ENCODE results near the gene GPR4. TPM values are rescaled to one million over a fixed set of nuclear protein-coding genes. Genes with fewer than 3 reads are reported as not detected.

GPR4 gene
- total RNA-seq, 1 donor from 2014 or later, result 0.30 TPM

DNA sequence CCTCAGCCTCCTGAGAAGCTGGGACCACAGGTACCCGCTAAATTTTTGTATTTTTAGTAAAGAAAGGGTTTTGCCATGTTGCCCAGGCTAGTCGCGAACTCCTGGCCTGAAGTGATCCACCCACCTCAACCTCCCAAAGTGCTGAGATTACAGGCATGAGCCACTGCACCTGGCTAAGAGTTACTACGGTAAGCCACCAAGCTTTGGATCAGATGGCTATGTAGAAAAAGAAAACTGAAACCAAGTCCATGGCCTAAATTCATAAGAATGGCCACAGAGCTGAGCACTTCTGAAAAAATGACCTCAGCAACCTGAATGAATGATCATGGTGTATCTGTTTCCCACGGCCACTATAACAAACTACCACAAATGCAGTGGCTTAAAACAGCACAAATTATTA is 26.8 kb downstream of the GPR4 start:
- H3K4me1 ChIP-seq (ENCODE audit: insufficient read depth, low read length), result peaks cover 23% of the 10 kb centered on the region
- no peak for FAIRE-seq
- peaks cover 1% of the 10 kb centered on the region for H4K20me1 ChIP-seq (ENCODE audit: insufficient read depth, low read length)
- H3K4me3 ChIP-seq (ENCODE audit: insufficient read depth, low read depth, low read length), result no peak overlapping the region
- DNase-seq (ENCODE audit: low read depth), result no peak
- no peaks in the 10 kb centered on the region for H3K27me3 Mint-ChIP-seq (ENCODE audit: low read depth, unreplicated experiment)
- no peaks in the 10 kb centered on the region for H3K9me3 Mint-ChIP-seq (ENCODE audit: unreplicated experiment)
- H3K4me2 ChIP-seq (ENCODE audit: low read length), result no peak overlapping the region
- no peak overlapping the region for H3K4me3 Mint-ChIP-seq (ENCODE audit: unreplicated experiment)
- no peaks in the 10 kb centered on the region for H3K36me3 ChIP-seq (ENCODE audit: insufficient read depth, low read length)
- peaks cover 35% of the 10 kb centered on the region for H3K79me2 ChIP-seq (ENCODE audit: insufficient read depth, low read length)
- peaks cover 22% of the 10 kb centered on the region for H3K4me1 Mint-ChIP-seq (ENCODE audit: low read depth, unreplicated experiment)
- H3K9me3 ChIP-seq (ENCODE audit: insufficient read depth, low read depth, low read length), result no peaks in the 10 kb centered on the region
- TF ChIP-seq EZH2 (IDR thresholded peaks at IDR 0.05; ENCODE audit: insufficient read depth, low read length), result no peak
- TF ChIP-seq, protein P1, sequence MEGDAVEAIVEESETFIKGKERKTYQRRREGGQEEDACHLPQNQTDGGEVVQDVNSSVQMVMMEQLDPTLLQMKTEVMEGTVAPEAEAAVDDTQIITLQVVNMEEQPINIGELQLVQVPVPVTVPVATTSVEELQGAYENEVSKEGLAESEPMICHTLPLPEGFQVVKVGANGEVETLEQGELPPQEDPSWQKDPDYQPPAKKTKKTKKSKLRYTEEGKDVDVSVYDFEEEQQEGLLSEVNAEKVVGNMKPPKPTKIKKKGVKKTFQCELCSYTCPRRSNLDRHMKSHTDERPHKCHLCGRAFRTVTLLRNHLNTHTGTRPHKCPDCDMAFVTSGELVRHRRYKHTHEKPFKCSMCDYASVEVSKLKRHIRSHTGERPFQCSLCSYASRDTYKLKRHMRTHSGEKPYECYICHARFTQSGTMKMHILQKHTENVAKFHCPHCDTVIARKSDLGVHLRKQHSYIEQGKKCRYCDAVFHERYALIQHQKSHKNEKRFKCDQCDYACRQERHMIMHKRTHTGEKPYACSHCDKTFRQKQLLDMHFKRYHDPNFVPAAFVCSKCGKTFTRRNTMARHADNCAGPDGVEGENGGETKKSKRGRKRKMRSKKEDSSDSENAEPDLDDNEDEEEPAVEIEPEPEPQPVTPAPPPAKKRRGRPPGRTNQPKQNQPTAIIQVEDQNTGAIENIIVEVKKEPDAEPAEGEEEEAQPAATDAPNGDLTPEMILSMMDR (IDR thresholded peaks at IDR 0.05; ENCODE audit: insufficient read depth, low read depth, low read length), result no peak
- H3K9ac ChIP-seq (ENCODE audit: low read length), result no peak overlapping the region
- no peaks in the 10 kb centered on the region for H3K27me3 ChIP-seq (ENCODE audit: insufficient read depth, low read length)
- peak overlapping the region; percentile 12 for H3K27ac Mint-ChIP-seq (ENCODE audit: unreplicated experiment)
- no peaks in the 10 kb centered on the region for H3K36me3 Mint-ChIP-seq (ENCODE audit: low read depth, unreplicated experiment)
- no peak overlapping the region for H2AFZ ChIP-seq (ENCODE audit: low read depth, low read length)
- no peak overlapping the region for H3K27ac ChIP-seq (ENCODE audit: low read depth, low read length)

DNA sequence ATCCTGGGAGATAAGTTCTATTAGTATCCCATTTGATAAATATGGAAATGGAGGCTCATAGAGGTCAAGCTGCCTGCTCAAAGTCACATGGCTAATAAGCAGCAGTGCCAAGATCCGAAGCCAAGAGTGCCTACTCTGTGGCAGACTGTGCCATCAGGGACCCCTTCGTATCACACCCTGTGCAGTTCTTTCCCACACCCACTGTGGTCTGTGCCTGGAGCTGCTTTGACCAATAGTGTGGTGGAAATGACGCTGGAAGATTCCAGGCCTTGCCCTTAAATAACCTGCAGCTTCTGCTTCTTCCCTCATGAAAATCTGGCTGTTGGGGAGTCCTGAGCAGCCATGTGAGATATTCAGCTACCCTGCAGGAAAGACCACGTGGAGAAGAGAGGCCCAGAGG is 27.5 kb downstream of the GPR4 start:
- H3K4me1 ChIP-seq (ENCODE audit: insufficient read depth, low read length), result peaks cover 23% of the 10 kb centered on the region
- no peaks in the 10 kb centered on the region for H3K36me3 Mint-ChIP-seq (ENCODE audit: low read depth, unreplicated experiment)
- DNase-seq (ENCODE audit: low read depth) (no peak), FAIRE-seq (no peak)
- no peak overlapping the region for H3K4me3 ChIP-seq (ENCODE audit: insufficient read depth, low read depth, low read length)
- no peak overlapping the region for H3K4me2 ChIP-seq (ENCODE audit: low read length)
- no peak overlapping the region for H3K27ac ChIP-seq (ENCODE audit: low read depth, low read length)
- no peaks in the 10 kb centered on the region for H3K27me3 Mint-ChIP-seq (ENCODE audit: low read depth, unreplicated experiment)
- no peaks in the 10 kb centered on the region for H3K9me3 Mint-ChIP-seq (ENCODE audit: unreplicated experiment)
- peaks cover 8% of the 10 kb centered on the region for H4K20me1 ChIP-seq (ENCODE audit: insufficient read depth, low read length)
- H3K36me3 ChIP-seq (ENCODE audit: insufficient read depth, low read length), result no peaks in the 10 kb centered on the region
- no peak overlapping the region for H3K4me3 Mint-ChIP-seq (ENCODE audit: unreplicated experiment)
- no peaks in the 10 kb centered on the region for H3K9me3 ChIP-seq (ENCODE audit: insufficient read depth, low read depth, low read length)
- no peaks in the 10 kb centered on the region for H3K27me3 ChIP-seq (ENCODE audit: insufficient read depth, low read length)
- H3K27ac Mint-ChIP-seq (ENCODE audit: unreplicated experiment), result peak overlapping the region; percentile 53
- TF ChIP-seq, protein P1 (IDR thresholded peaks at IDR 0.05; ENCODE audit: insufficient read depth, low read depth, low read length), result no peak
- TF ChIP-seq EZH2 (IDR thresholded peaks at IDR 0.05; ENCODE audit: insufficient read depth, low read length), result no peak
- H3K4me1 Mint-ChIP-seq (ENCODE audit: low read depth, unreplicated experiment), result peaks cover 22% of the 10 kb centered on the region
- no peak overlapping the region for H3K9ac ChIP-seq (ENCODE audit: low read length)
- H2AFZ ChIP-seq (ENCODE audit: low read depth, low read length), result no peak overlapping the region
- H3K79me2 ChIP-seq (ENCODE audit: insufficient read depth, low read length), result peaks cover 35% of the 10 kb centered on the region

DNA sequence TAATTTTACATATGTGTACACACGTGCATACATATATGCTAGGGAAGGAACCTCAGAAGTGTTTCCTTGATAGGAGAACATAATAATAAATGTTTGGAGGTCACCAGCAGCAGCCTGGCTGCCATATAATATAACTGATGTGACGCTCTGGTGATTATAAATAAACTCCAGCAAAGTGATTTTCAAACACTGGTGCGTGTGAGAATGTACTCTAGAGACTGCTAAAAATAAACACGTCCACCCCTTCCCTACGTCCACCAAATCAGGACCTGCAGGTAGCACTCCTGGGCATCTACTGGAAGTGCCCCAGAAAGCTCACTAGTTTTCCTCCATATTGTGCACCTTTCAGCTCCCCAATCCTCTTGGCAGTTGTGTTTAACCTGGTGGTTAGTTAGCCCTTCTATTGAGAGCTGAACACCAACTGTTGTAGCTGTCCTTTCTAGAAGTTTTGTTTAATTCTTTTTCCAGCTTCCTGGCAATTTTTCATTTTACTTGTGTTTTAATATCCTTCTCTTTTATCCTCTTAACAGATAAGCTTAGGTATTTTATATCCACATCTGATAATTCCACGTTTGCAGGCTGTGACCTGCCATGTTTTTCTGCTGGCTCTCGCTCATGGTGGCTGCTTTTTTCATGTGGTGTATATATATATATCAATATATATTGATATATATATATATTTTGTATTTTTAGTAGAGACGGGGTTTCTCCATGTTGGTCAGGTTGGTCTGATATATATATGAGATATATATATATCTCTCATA is 30.4 kb downstream of the GPR4 start:
- no peaks in the 10 kb centered on the region for H3K9me3 Mint-ChIP-seq (ENCODE audit: unreplicated experiment)
- no peak overlapping the region for H3K4me2 ChIP-seq (ENCODE audit: low read length)
- no peak overlapping the region for H3K9ac ChIP-seq (ENCODE audit: low read length)
- H3K79me2 ChIP-seq (ENCODE audit: insufficient read depth, low read length), result peaks cover 41% of the 10 kb centered on the region
- H3K4me3 ChIP-seq (ENCODE audit: insufficient read depth, low read depth, low read length), result no peak overlapping the region
- H2AFZ ChIP-seq (ENCODE audit: low read depth, low read length), result no peak overlapping the region
- H4K20me1 ChIP-seq (ENCODE audit: insufficient read depth, low read length), result peaks cover 20% of the 10 kb centered on the region
- no peak for TF ChIP-seq EZH2 (IDR thresholded peaks at IDR 0.05; ENCODE audit: insufficient read depth, low read length)
- TF ChIP-seq, protein P1 (IDR thresholded peaks at IDR 0.05; ENCODE audit: insufficient read depth, low read depth, low read length), result no peak
- H3K36me3 Mint-ChIP-seq (ENCODE audit: low read depth, unreplicated experiment), result no peaks in the 10 kb centered on the region
- H3K27ac ChIP-seq (ENCODE audit: low read depth, low read length), result no peak overlapping the region
- no peak overlapping the region for H3K27ac Mint-ChIP-seq (ENCODE audit: unreplicated experiment)
- no peaks in the 10 kb centered on the region for H3K27me3 Mint-ChIP-seq (ENCODE audit: low read depth, unreplicated experiment)
- H3K9me3 ChIP-seq (ENCODE audit: insufficient read depth, low read depth, low read length), result no peaks in the 10 kb centered on the region
- H3K36me3 ChIP-seq (ENCODE audit: insufficient read depth, low read length), result no peaks in the 10 kb centered on the region
- DNase-seq (ENCODE audit: low read depth), result no peak
- H3K4me3 Mint-ChIP-seq (ENCODE audit: unreplicated experiment), result no peak overlapping the region
- no peaks in the 10 kb centered on the region for H3K27me3 ChIP-seq (ENCODE audit: insufficient read depth, low read length)
- peaks cover 4% of the 10 kb centered on the region for H3K4me1 Mint-ChIP-seq (ENCODE audit: low read depth, unreplicated experiment)
- peaks cover 18% of the 10 kb centered on the region for H3K4me1 ChIP-seq (ENCODE audit: insufficient read depth, low read length)
- no peak for FAIRE-seq

All from astrocyte (in vitro differentiated cells and primary cell).